Measurements from ENCODE around the gene MRPL34. TPM values are rescaled to one million over a fixed set of nuclear protein-coding genes. Genes with fewer than 3 reads are reported as not detected.
"Not testable (repeated sequence)": the region's sequence is repeated elsewhere in the genome, so short reads cannot be mapped to it uniquely, and the experiment has no call there.

Gene MRPL34
- total RNA-seq, result 54.2 and 57.8 TPM in 2 replicates

- DNase-seq (ENCODE audit: low read depth), result peak; percentile 98
Observed at GRCh38 chr19:17305517-17306284, at the start of gene MRPL34. Gene MRPL34, plus strand, starts transcription at chr19:17305872. Its CDS starts 21 bp downstream, at chr19:17305893.

GRCh38 chr19:17256130-17256529 lies 49.5 kb upstream of the MRPL34 start:
- no peak for DNase-seq (ENCODE audit: low read depth)

- no peak for DNase-seq (ENCODE audit: low read depth)
Observed at GRCh38 chr19:17259118-17259780, 46.4 kb upstream of the MRPL34 start.

GRCh38 chr19:17259934-17260333 lies 45.7 kb upstream of the MRPL34 start:
- no peak for DNase-seq (ENCODE audit: low read depth)

- peak; percentile 62 for DNase-seq (ENCODE audit: low read depth)
Observed at GRCh38 chr19:17260842-17261325, 44.8 kb upstream of the MRPL34 start.

GRCh38 chr19:17262557-17262956 lies 43.1 kb upstream of the MRPL34 start:
- no peak for DNase-seq (ENCODE audit: low read depth)

- DNase-seq (ENCODE audit: low read depth), result no peak
Observed at GRCh38 chr19:17263712-17264640, 41.7 kb upstream of the MRPL34 start.

GRCh38 chr19:17264641-17264979 lies 41.1 kb upstream of the MRPL34 start, which contains the start of gene USHBP1:
Gene USHBP1, minus strand, starts transcription at chr19:17264745. Its CDS starts 446 bp downstream, at chr19:17264299.
- no peak for DNase-seq (ENCODE audit: low read depth)

GRCh38 chr19:17266026-17266425 lies 39.6 kb upstream of the MRPL34 start:
- no peak for DNase-seq (ENCODE audit: low read depth)

GRCh38 chr19:17266589-17266974 lies 39.1 kb upstream of the MRPL34 start:
- DNase-seq (ENCODE audit: low read depth), result no peak

GRCh38 chr19:17266975-17267788 lies 38.5 kb upstream of the MRPL34 start, which contains the start of gene BABAM1:
Gene BABAM1, plus strand, starts transcription at chr19:17267443. Its CDS starts 1,364 bp downstream, at chr19:17268807.
- DNase-seq (ENCODE audit: low read depth), result peak; percentile 99

GRCh38 chr19:17268754-17269153 lies 36.9 kb upstream of the MRPL34 start:
- no peak for DNase-seq (ENCODE audit: low read depth)

- DNase-seq (ENCODE audit: low read depth), result not testable (repeated sequence)
Observed at GRCh38 chr19:17274892-17275291, 30.8 kb upstream of the MRPL34 start.

- no peak for DNase-seq (ENCODE audit: low read depth)
Observed at GRCh38 chr19:17275441-17276175, 30.1 kb upstream of the MRPL34 start.

GRCh38 chr19:17279436-17279835 lies 26.2 kb upstream of the MRPL34 start:
- DNase-seq (ENCODE audit: low read depth), result no peak

GRCh38 chr19:17281391-17282304 lies 24.0 kb upstream of the MRPL34 start, which contains the start of gene ANKLE1:
Gene ANKLE1, plus strand, starts transcription at chr19:17281901. Its CDS starts 20 bp downstream, at chr19:17281921.
- no peak for DNase-seq (ENCODE audit: low read depth)

- DNase-seq (ENCODE audit: low read depth), result peak; percentile 38
Observed at GRCh38 chr19:17282488-17283125, 23.1 kb upstream of the MRPL34 start.

- no peak for DNase-seq (ENCODE audit: low read depth)
Observed at GRCh38 chr19:17283504-17283996, 22.1 kb upstream of the MRPL34 start.

Data from renal cortical epithelial cell (primary cell).